ENCODE data around the gene PLPP3. TPM values are rescaled to one million over a fixed set of nuclear protein-coding genes. Genes with fewer than 3 reads are reported as not detected.

The PLPP3 gene
- total RNA-seq, 1 donor from 2014 or later = 4.9 TPM

DNA sequence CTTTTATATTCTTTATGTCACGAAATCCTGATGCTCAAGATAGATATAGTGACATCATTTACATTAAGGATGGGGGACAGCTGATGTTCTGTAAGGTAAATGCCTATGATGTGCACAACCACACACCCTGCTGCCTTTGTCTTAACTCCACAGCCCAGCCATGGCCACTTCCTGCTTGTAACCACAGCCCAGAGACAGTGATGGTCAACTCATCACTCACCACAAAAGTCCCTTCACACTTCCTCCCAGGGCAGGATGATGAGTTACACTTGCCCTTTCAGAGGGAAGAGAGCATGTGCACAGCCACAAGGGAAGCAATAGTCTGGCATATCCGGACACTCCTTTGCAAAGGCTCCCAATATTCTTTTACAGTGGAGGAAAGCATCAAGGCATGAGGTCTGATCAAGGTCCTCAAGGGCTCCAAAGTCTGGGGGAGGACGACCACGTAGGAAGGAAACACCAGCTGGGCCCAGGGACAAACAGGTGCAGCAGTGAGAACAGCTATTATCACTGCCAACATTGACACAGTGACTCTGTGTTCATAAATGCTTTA lies 53.8 kb downstream of the PLPP3 start:
- Histone ChIP-seq H3K36me3 (ENCODE audit: control insufficient read depth, insufficient read depth, low read length) (no peaks in the 10 kb centered on the region), H3K4me3 (ENCODE audit: low read depth, low read length) (no peak overlapping the region), H3K27me3 (ENCODE audit: control insufficient read depth, insufficient read depth, low read length) (no peaks in the 10 kb centered on the region)
- DNase-seq (ENCODE audit: low read depth) = no peak
- TF ChIP-seq CTCF (IDR thresholded peaks at IDR 0.05; ENCODE audit: insufficient read depth, low read length, poor library complexity, severe bottlenecking) = no peak

- Histone ChIP-seq H3K27me3 (ENCODE audit: control insufficient read depth, insufficient read depth, low read length) (no peaks in the 10 kb centered on the region), H3K4me3 (ENCODE audit: low read depth, low read length) (no peak overlapping the region), H3K36me3 (ENCODE audit: control insufficient read depth, insufficient read depth, low read length) (no peaks in the 10 kb centered on the region)
- DNase-seq (ENCODE audit: low read depth) = no peak
- no peak for TF ChIP-seq CTCF (IDR thresholded peaks at IDR 0.05; ENCODE audit: insufficient read depth, low read length, poor library complexity, severe bottlenecking)
Observed at GRCh38 chr1:56524263-56524662, 55.1 kb downstream of the PLPP3 start.

- no peaks in the 10 kb centered on the region for H3K36me3 ChIP-seq (ENCODE audit: control insufficient read depth, insufficient read depth, low read length)
- TF ChIP-seq CTCF (IDR thresholded peaks at IDR 0.05; ENCODE audit: insufficient read depth, low read length, poor library complexity, severe bottlenecking) = no peak
- no peak for DNase-seq (ENCODE audit: low read depth)
- H3K4me3 ChIP-seq (ENCODE audit: low read depth, low read length) = no peak overlapping the region
- no peaks in the 10 kb centered on the region for H3K27me3 ChIP-seq (ENCODE audit: control insufficient read depth, insufficient read depth, low read length)
Observed at GRCh38 chr1:56522680-56523079, 56.7 kb downstream of the PLPP3 start.

- no peak for TF ChIP-seq CTCF (IDR thresholded peaks at IDR 0.05; ENCODE audit: insufficient read depth, low read length, poor library complexity, severe bottlenecking)
- Histone ChIP-seq H3K27me3 (ENCODE audit: control insufficient read depth, insufficient read depth, low read length) (no peaks in the 10 kb centered on the region), H3K36me3 (ENCODE audit: control insufficient read depth, insufficient read depth, low read length) (no peaks in the 10 kb centered on the region), H3K4me3 (ENCODE audit: low read depth, low read length) (no peak overlapping the region)
- DNase-seq (ENCODE audit: low read depth) = no peak
Observed at GRCh38 chr1:56520016-56520601, 59.3 kb downstream of the PLPP3 start.

DNA sequence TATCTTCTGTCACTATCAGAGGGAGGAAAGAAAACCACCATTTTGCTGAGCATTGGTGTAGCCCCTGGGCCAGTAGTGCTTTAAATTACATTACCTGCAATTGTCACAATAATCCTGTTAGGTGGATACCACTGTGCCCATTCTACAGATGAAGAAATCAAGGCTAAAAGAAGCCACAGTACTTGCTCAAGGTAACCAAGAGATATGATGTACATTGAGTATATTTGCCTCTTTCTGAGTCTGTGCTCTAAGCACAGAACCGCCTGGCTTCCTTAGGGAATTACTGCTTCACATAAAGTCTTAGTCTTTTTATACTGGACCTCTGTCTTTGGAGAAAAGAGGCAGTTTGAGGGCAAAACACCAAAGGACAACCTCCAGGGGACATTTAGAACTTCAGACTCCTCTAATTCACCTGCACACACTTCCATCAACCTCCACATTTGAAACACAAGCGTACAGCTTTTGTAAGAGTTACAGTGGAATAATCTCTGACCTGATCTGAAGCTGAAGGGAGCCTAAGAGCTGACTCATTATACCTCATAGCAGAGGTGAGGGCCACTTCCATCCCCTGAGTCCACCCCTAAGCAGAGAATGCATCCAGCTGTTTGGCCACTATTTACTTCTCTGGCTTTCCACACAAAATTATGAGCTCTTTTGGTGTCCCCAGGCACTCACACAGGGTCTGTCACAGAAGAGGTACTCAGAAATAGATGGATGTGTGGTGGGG lies 61.8 kb downstream of the PLPP3 start:
- H3K36me3 ChIP-seq (ENCODE audit: control insufficient read depth, insufficient read depth, low read length) = no peaks in the 10 kb centered on the region
- no peak for DNase-seq (ENCODE audit: low read depth)

More for the DNA sequence above, 61.8 kb downstream of the PLPP3 start:
- no peak for TF ChIP-seq CTCF (IDR thresholded peaks at IDR 0.05; ENCODE audit: insufficient read depth, low read length, poor library complexity, severe bottlenecking)
- Histone ChIP-seq H3K27me3 (ENCODE audit: control insufficient read depth, insufficient read depth, low read length) (no peaks in the 10 kb centered on the region), H3K4me3 (ENCODE audit: low read depth, low read length) (no peak overlapping the region)
